HG03565 (cell line): ENCODE results near the gene GOLGA6L1.
"Not testable (repeated sequence)": the region's sequence is repeated elsewhere in the genome, so short reads cannot be mapped to it uniquely, and the experiment has no call there.

ENCODE experiments used
- ATAC-seq: cut with Tn5 transposase; IDR thresholded peaks from one replicate; pipeline ENCODE4 v1.9.1; 2021; ENCODE audit warnings: mild to moderate bottlenecking, moderate library complexity; ENCODE audit not compliant: unreplicated experiment

GOLGA6L1 gene, protein sequence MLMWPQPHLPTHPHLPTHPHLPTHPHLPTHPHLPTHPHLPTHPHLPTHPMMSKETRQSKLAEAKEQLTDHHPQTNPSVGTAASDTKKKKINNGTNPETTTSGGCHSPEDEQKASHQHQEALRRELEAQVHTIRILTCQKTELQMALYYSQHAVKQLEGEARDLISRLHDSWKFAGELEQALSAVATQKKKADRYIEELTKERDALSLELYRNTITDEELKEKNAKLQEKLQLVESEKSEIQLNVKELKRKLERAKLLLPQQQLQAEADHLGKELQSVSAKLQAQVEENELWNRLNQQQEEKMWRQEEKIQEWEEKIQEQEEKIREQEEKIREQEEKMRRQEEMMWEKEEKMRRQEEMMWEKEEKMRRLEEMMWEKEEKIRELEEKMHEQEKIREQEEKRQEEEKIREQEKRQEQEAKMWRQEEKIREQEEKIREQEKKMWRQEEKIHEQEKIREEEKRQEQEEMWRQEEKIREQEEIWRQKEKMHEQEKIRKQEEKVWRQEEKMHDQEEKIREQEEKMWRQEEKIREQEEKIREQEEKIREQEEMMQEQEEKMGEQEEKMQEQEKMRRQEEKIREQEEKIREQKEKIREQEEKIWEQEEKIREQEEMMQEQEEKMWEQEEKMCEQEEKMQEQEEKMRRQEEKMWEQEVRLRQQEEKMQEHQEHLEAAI

DNA sequence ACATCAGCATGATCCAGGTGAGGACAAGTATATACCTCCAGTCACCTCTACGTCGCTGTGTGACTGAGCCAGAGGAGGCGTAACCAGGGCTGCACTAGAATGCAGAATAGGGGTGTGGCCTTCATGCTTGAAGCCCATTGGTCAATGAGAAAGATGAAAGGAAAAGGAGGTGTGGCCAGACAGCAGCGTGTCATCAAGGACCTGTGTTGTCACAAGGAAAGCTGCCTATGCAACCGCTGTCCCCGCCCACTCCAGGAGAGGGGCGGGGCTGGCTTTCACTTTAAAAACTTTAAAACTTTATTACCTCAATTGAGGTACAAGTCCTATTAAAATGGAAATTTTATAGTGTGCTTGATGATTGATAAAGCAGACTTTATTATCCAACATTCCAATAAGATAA, at the start of gene GOLGA6L1:
GOLGA6L1 (minus strand) TSS at position 101 of the 400 bp plus-strand sequence; CDS start at position 10, 91 bp downstream.
- not testable (repeated sequence) for ATAC-seq

- ATAC-seq: not testable (repeated sequence)
Measured at GRCh38 chr15:23181201-23181600, 44.6 kb upstream of the GOLGA6L1 start.

- ATAC-seq: not testable (repeated sequence)
Measured at GRCh38 chr15:23180547-23180927, 43.9 kb upstream of the GOLGA6L1 start.

- not testable (repeated sequence) for ATAC-seq
Measured at GRCh38 chr15:23179768-23180546, 43.3 kb upstream of the GOLGA6L1 start.

GRCh38 chr15:23176683-23177082, 40.1 kb upstream of the GOLGA6L1 start:
- ATAC-seq: not testable (repeated sequence)

DNA sequence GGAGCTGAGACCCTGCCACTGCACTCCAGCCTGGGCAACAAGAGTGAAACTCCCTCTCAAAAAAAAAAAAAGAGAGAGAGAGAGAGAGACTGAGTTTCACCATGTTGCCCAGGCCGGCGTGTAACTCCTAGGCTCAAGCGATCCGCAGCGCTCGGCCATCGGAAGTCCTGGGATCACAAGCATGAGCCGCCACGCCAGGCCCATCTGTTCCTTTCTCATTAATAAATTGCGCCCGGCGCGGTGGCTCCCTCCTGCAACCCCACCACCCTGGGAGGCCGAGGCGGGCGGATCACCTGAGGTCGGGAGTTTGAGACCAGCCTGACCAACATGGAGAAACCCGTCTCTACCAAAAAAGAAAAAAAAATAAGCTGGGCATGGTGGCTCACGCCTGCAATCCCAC, 39.0 kb upstream of the GOLGA6L1 start:
- ATAC-seq: not testable (repeated sequence)

- not testable (repeated sequence) for ATAC-seq
Measured at GRCh38 chr15:23174609-23175140, 38.1 kb upstream of the GOLGA6L1 start.

DNA sequence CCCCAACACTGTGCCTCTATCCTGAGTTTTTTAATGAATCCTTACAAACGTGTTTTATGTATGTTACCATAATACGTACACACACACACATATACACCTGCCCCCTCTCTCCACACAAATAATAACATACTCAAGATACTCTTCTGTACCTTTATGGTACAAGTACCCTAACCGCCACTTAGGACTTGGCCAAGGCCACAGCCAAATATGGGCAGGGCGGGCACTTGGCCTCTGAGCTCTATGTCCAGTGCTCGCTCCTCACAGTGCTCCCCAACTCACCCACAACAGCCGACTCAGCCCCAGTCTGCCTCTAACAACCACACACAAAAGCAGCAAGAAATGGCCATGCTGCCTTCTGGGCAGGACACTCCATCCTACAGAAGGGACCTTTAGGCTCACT, 3.8 kb downstream of the GOLGA6L1 start:
- ATAC-seq: not testable (repeated sequence)

- ATAC-seq: no peak
Measured at GRCh38 chr15:23118208-23118607, 18.4 kb downstream of the GOLGA6L1 start.

GRCh38 chr15:23095796-23096195, 40.8 kb downstream of the GOLGA6L1 start:
- no peak for ATAC-seq

GRCh38 chr15:23083115-23083514, 53.5 kb downstream of the GOLGA6L1 start:
- no peak for ATAC-seq

- not testable (repeated sequence) for ATAC-seq
Measured at GRCh38 chr15:23081996-23082737, 54.5 kb downstream of the GOLGA6L1 start.

DNA sequence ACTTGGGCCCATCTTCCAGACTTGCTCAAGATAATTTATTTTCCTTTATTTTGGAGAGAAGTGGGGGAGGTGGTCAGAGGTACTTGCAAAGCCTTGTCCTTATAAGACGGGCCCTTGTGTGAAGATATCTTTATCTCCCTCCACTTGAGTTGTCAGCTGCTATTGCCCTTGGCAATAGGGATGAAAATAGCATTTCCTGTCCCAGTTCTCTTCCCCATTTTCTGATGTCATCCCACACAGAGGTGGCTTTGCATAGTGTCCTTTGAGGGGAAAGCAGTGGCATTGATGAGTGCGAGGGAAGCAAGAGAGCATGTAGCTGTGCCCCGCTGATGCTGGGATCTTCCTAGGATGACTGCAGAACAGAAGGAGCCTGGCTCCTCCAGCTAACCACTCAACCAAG, 55.4 kb downstream of the GOLGA6L1 start:
- no peak for ATAC-seq

GRCh38 chr15:23079766-23080165, 56.9 kb downstream of the GOLGA6L1 start:
- no peak for ATAC-seq
